GM19240 (cell line): ENCODE results near the gene KDM1B.
"Not testable (repeated sequence)": the region's sequence is repeated elsewhere in the genome, so short reads cannot be mapped to it uniquely, and the experiment has no call there.

Experiments
- DNase-seq: peaks from one replicate; pipeline ENCODE4 v3.0.0; 2011; ENCODE audit warnings: low spot score; ENCODE audit not compliant: insufficient read length

The KDM1B gene

DNA sequence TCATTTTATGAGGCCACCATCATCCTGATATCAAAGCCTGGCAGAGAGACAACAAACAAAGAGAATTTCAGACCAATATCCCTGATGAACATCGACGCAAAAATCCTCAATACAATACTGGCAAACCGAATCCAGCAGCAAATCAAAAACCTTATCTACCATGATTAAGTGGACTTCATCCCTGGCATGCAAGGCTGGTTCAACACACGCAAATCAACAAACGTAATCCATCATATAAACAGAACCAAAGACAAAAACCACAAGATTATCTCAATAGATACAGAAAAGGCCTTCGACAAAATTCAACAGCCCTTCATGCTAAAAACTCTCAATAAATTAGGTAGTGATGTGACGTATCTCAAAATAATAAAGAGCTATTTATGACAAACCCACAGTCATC lies 76.6 kb downstream of the KDM1B start:
- not testable (repeated sequence) for DNase-seq

- DNase-seq, result not testable (repeated sequence)
Measured at GRCh38 chr6:18233770-18234169, 78.5 kb downstream of the KDM1B start.

DNA sequence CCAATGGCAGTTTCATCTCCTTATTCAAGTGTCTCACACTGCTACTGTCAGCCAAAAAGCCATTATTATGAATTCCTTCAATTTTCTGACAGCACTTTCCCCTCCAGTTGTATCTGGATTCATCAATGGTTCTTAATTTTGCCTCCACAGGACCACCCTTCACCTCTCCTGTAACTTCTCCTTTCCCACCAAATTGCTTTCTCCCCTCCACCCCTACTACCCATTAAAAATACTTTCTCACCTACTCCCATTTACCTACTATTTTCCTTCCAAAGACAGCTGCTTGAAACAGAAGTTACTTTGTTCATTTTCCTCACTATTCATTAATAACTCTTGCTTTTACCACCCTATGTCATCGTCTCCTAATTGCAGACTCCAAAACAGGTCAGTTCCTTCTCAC lies 79.3 kb downstream of the KDM1B start:
- no peak for DNase-seq

DNA sequence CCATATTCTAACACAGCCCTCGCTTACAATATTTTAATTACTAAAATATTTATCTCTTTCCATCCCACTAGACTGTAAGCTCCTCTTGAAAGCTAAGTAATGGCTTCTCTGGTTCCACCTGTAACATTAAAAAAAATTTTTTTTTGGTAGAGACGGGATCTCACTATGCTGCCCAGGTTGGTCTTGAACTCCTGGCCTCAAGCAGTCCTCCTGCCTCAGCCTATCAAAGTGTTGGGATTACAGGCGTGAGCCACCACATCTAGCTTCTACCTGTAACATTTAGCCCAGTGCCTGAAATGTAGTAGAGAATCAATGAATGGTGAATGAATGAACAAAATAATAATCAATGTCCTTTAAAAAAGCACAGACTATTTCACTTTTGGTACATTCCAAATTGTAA lies 80.3 kb downstream of the KDM1B start:
- DNase-seq, result no peak

DNA sequence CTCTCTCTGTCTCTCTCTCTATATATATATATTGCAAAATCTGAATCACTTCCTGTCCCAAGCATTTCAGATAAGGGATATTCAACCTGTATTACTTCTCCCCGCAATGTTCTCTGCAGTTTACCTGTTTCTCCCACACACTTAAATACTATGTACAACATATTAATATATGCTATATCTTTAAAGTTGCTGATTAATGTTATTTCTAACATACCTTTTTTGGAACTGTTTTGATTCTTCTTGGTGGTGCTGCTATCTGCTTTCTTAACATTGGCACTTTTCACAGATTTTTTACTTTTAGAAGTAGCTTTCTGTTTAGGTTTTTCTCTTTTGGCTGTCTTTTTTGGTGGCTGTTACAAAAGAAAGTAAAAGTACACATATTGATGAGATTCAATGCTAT lies 81.9 kb downstream of the KDM1B start:
- no peak for DNase-seq

DNA sequence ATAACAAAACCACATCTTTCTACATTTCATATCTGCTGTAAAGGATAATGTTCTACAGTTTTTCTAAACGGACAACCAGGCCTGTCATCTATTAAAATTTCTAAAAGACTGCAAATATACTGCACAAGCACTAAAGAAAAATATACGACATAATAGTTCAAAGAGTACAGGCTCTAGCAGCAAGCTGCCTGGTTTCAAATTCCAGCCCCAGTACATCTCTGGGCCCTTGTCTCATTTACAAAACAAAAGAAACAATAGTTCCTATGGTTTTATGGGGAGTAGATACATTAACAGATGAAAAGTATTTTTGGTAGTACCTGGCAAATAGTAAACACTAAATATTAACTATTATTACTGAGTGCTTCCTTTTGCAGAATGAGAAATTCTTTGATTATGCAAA lies 85.0 kb downstream of the KDM1B start:
- no peak for DNase-seq

DNA sequence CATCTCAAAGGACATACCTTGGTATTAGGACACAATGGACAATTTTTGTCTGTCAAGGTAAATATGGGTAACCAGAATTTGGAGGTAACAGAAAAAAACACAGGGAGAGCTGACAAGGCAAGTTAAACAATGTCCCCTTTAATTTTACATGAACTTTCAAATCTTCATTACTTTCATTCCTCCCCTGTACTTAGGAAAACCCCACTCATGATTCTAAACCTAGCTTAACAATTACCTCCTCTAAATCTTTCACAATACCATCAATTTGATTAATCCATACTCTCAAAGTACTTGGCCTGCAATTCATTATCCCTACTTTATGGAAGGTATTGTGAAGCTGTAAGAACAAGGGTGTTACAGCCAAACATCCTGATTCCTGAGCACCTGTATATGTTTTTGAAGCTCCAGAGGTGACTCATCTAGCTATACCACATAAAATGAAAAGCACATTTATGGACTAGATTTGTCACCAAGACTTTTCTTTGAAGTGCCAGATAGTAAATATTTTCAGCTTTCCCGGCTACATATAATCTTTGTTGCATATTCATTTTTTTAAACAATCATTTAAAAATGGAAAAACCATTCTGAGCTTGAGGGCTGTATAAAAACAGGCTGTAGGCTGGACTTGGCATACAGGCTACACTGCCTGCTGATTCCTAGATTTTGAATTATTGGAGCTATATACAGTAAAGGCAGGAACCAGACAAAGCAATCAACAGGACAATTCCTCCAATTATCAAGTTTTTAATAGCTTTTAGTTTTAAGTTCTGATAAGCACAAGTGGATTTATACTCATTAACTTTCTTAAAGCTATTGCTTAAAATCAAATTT lies 86.2 kb downstream of the KDM1B start:
- DNase-seq, result no peak

- no peak for DNase-seq
Measured at GRCh38 chr6:18242062-18242851, 87.0 kb downstream of the KDM1B start.

DNA sequence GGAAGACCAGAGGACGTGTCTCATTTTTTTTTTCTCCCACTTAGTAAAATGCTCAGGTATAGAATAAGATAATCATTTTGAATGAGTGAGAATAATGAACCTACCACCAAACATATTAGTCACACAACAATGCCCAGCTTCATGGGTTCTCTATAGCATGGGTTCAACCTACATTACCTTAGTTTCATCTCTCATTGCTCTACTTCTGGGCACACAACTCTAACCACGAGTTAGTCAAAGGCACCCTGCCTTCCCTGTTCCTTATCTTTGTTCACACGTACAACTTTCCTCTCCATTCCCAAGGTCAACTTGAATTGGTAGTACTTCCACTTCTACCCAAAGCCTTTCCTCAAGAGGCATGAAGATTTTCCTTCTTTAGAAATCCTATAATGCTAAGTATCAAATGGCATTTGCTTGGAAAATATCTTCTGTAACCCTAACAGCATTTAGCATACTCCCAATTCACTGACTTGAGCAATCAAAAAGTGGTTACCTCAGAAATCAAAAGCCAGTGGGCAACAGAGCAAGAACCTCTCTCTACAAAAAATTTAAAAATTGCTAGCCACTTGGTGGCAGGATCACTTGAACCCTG lies 88.2 kb downstream of the KDM1B start:
- DNase-seq, result no peak

- no peak for DNase-seq
Measured at GRCh38 chr6:18244251-18244650, 89.0 kb downstream of the KDM1B start.

GRCh38 chr6:18245079-18245478 lies 89.9 kb downstream of the KDM1B start:
- DNase-seq, result no peak

DNA sequence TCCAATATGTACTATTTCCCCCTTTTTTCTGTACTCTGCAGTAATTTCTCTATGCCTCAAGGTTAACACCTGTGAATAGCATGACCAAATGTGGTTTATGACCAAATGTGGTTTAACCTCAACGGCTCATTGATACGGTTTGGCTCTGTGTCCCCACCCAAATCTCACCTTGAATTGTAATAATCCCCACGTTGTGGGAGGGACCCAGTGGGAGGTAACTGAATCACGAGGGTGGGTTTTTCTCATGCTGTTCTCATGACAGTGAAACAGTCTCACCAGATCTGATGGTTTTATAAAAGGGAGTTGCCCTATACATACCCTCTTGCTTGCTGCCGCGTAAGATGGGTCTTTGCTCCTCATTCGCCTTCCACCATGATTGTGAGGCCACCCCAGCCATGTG lies 90.4 kb downstream of the KDM1B start:
- DNase-seq, result no peak

GRCh38 chr6:18246205-18246604 lies 91.0 kb downstream of the KDM1B start:
- DNase-seq, result no peak

- no peak for DNase-seq
Measured at GRCh38 chr6:18247002-18247401, 91.8 kb downstream of the KDM1B start.

DNA sequence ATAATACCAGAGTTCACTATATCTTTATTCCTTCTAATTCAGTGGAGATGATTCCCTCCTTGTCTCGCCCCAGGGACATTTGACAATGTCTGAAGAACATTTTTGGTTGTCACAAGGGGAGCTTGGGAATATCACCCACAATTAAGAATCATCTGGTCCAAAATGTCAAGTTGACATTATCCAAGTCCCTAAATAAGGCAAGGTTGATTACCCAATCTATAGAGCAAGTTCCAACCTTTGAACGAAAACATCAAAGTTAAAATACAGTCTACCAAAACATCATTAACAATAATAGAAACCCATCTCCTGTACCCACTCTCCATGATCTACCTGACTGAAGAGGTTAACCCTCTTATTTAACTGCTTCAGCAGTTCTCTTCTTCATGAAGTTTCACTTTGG lies 93.5 kb downstream of the KDM1B start:
- DNase-seq, result no peak

- DNase-seq, result no peak
Measured at GRCh38 chr6:18249271-18249670, 94.0 kb downstream of the KDM1B start.

DNA sequence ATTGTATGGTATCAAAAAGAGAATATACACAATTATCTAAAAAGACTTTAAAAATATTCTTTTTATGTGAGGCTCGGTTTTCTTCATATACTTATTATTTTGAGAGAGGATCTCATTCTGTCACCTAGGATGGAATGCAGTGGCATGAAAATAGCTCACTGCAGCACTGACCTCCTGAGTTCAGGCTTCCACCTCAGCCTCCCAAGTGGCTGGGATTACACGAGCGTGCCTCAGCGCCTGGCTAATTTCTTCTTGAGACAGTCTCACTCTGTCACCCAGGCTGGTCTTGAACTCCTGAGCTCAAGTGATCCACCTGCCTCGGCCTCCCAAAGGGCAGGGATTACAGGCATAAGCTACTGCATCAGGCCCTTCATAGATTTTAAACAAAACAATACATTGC lies 98.4 kb downstream of the KDM1B start:
- DNase-seq, result no peak

DNA sequence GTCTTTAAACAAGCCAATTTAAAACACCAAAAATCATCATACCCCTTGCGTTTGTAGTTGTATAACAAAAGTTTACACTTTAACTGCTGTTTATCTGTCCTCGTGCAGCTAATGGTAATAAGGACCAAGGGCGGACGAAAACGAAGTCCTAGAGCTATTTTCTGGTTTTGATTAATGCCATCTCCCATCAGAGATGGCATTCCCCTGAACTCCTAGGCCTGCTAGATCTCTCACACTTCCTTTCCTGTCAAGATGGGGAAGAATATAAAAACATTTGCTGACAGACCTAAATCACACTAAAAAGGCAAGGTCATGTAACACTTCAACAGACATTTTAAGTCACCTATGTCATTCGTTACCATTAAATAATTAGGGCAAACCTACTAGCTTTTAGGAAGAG lies 99.6 kb downstream of the KDM1B start:
- DNase-seq, result no peak

GRCh38 chr6:18259675-18260447 lies 104.6 kb downstream of the KDM1B start:
- no peak for DNase-seq

- DNase-seq, result no peak
Measured at GRCh38 chr6:18260448-18261106, 105.4 kb downstream of the KDM1B start.

GRCh38 chr6:18261877-18262276 lies 106.7 kb downstream of the KDM1B start:
- DNase-seq, result no peak
